Activated naive CD4-positive, alpha-beta T cell treated with anti-CD3 and anti-CD28 coated beads, Interleukin-2, amount 10 ng/mL, durations not matched to agents 7 days and 5 days (primary cell): ENCODE measurements around the gene BICC1.

Experiments used
- CTCF ChIA-PET: fragments of 350-600 bp; sonication (Branson Sonifier 250); formaldehyde crosslinking; loops from one replicate; lab custom pipeline; 2021; ENCODE audit warnings: antibody characterized with exemption; lab: Charles Lee
- DNase-seq: peaks from one replicate; pipeline ENCODE4 v3.0.0-alpha.2; 2020
- H3K27ac Mint-ChIP-seq: one replicate; pipeline ENCODE4 v1.8.0; 2021; ENCODE audit warnings: mild to moderate bottlenecking, moderate library complexity, mixed read lengths
- H3K27me3 Mint-ChIP-seq: one replicate; pipeline ENCODE4 v1.8.0; 2021; ENCODE audit warnings: mild to moderate bottlenecking, mixed read lengths
- H3K36me3 Mint-ChIP-seq: one replicate; pipeline ENCODE4 v1.8.0; 2021; ENCODE audit warnings: mixed read lengths
- H3K4me1 Mint-ChIP-seq: one replicate; pipeline ENCODE4 v1.8.0; 2021; ENCODE audit warnings: mixed read lengths
- H3K4me3 Mint-ChIP-seq: one replicate; pipeline ENCODE4 v1.8.0; 2021; ENCODE audit warnings: mild to moderate bottlenecking, moderate library complexity, mixed read lengths
- H3K9me3 Mint-ChIP-seq: one replicate; pipeline ENCODE4 v1.8.0; 2021; ENCODE audit warnings: mixed read lengths

BICC1 gene

GRCh38 chr10:58535311-58535710 is 22.6 kb downstream of the BICC1 start:
- Mint-ChIP-seq H3K27ac (no peak overlapping the region), H3K9me3 (peaks cover 6% of the 10 kb centered on the region), H3K36me3 (no peaks in the 10 kb centered on the region), H3K4me1 (no peaks in the 10 kb centered on the region), H3K4me3 (no peak overlapping the region), H3K27me3 (no peaks in the 10 kb centered on the region)
- CTCF ChIA-PET: interaction anchor here (0.5 kb wide), 1 partner anchor 193 kb away, joined by 3 read pairs; no protein-coding TSS in a partner anchor
- DNase-seq: no peak

GRCh38 chr10:58543141-58543540 is 30.5 kb downstream of the BICC1 start:
- H3K4me3 Mint-ChIP-seq: no peak overlapping the region
- no peak overlapping the region for H3K27ac Mint-ChIP-seq
- H3K4me1 Mint-ChIP-seq: no peaks in the 10 kb centered on the region
- H3K9me3 Mint-ChIP-seq: no peaks in the 10 kb centered on the region
- DNase-seq: no peak
- CTCF ChIA-PET: no interaction called here
- no peaks in the 10 kb centered on the region for H3K36me3 Mint-ChIP-seq
- H3K27me3 Mint-ChIP-seq: no peaks in the 10 kb centered on the region

- DNase-seq: no peak
- Mint-ChIP-seq H3K4me3 (no peak overlapping the region), H3K27me3 (no peaks in the 10 kb centered on the region), H3K9me3 (no peaks in the 10 kb centered on the region), H3K36me3 (no peaks in the 10 kb centered on the region), H3K27ac (no peak overlapping the region), H3K4me1 (no peaks in the 10 kb centered on the region)
- CTCF ChIA-PET: no interaction called here
Measured at GRCh38 chr10:58544135-58544534, 31.5 kb downstream of the BICC1 start.

- H3K4me3 Mint-ChIP-seq: no peak overlapping the region
- DNase-seq: no peak
- CTCF ChIA-PET: no interaction called here
- H3K4me1 Mint-ChIP-seq: no peaks in the 10 kb centered on the region
- H3K9me3 Mint-ChIP-seq: no peaks in the 10 kb centered on the region
- no peaks in the 10 kb centered on the region for H3K36me3 Mint-ChIP-seq
- no peaks in the 10 kb centered on the region for H3K27me3 Mint-ChIP-seq
- H3K27ac Mint-ChIP-seq: no peak overlapping the region
Measured at GRCh38 chr10:58545427-58545826, 32.8 kb downstream of the BICC1 start.

- Mint-ChIP-seq H3K4me3 (no peak overlapping the region), H3K27ac (no peak overlapping the region), H3K9me3 (no peaks in the 10 kb centered on the region), H3K36me3 (no peaks in the 10 kb centered on the region), H3K4me1 (no peaks in the 10 kb centered on the region), H3K27me3 (no peaks in the 10 kb centered on the region)
- CTCF ChIA-PET: no interaction called here
- DNase-seq: no peak
Measured at GRCh38 chr10:58546137-58546536, 33.5 kb downstream of the BICC1 start.

GRCh38 chr10:58546722-58547445 is 34.2 kb downstream of the BICC1 start:
- no peaks in the 10 kb centered on the region for H3K9me3 Mint-ChIP-seq
- CTCF ChIA-PET: no interaction called here
- no peaks in the 10 kb centered on the region for H3K4me1 Mint-ChIP-seq
- H3K27ac Mint-ChIP-seq: no peak overlapping the region
- no peaks in the 10 kb centered on the region for H3K27me3 Mint-ChIP-seq
- no peak for DNase-seq
- no peak overlapping the region for H3K4me3 Mint-ChIP-seq
- H3K36me3 Mint-ChIP-seq: no peaks in the 10 kb centered on the region

- no peaks in the 10 kb centered on the region for H3K9me3 Mint-ChIP-seq
- no peaks in the 10 kb centered on the region for H3K36me3 Mint-ChIP-seq
- H3K4me1 Mint-ChIP-seq: no peaks in the 10 kb centered on the region
- CTCF ChIA-PET: no interaction called here
- H3K4me3 Mint-ChIP-seq: no peak overlapping the region
- DNase-seq: no peak
- H3K27ac Mint-ChIP-seq: no peak overlapping the region
- H3K27me3 Mint-ChIP-seq: no peaks in the 10 kb centered on the region
Measured at GRCh38 chr10:58547963-58548362, 35.3 kb downstream of the BICC1 start.

GRCh38 chr10:58554316-58554715 is 41.6 kb downstream of the BICC1 start:
- no peak overlapping the region for H3K4me3 Mint-ChIP-seq
- no peaks in the 10 kb centered on the region for H3K4me1 Mint-ChIP-seq
- CTCF ChIA-PET: no interaction called here
- peaks cover 5% of the 10 kb centered on the region for H3K9me3 Mint-ChIP-seq
- no peak overlapping the region for H3K27ac Mint-ChIP-seq
- H3K27me3 Mint-ChIP-seq: no peaks in the 10 kb centered on the region
- no peaks in the 10 kb centered on the region for H3K36me3 Mint-ChIP-seq
- DNase-seq: no peak

- no peak overlapping the region for H3K4me3 Mint-ChIP-seq
- no peak overlapping the region for H3K27ac Mint-ChIP-seq
- H3K9me3 Mint-ChIP-seq: peaks cover 5% of the 10 kb centered on the region
- H3K36me3 Mint-ChIP-seq: no peaks in the 10 kb centered on the region
- no peak for DNase-seq
- no peaks in the 10 kb centered on the region for H3K27me3 Mint-ChIP-seq
- H3K4me1 Mint-ChIP-seq: no peaks in the 10 kb centered on the region
- CTCF ChIA-PET: no interaction called here
Measured at GRCh38 chr10:58555170-58555929, 42.7 kb downstream of the BICC1 start.

GRCh38 chr10:58555930-58556311 is 43.2 kb downstream of the BICC1 start:
- no peak overlapping the region for H3K27ac Mint-ChIP-seq
- H3K4me3 Mint-ChIP-seq: no peak overlapping the region
- no peaks in the 10 kb centered on the region for H3K27me3 Mint-ChIP-seq
- CTCF ChIA-PET: no interaction called here
- H3K9me3 Mint-ChIP-seq: peaks cover 5% of the 10 kb centered on the region
- H3K36me3 Mint-ChIP-seq: no peaks in the 10 kb centered on the region
- no peaks in the 10 kb centered on the region for H3K4me1 Mint-ChIP-seq
- DNase-seq: no peak

- no peak for DNase-seq
- no peaks in the 10 kb centered on the region for H3K36me3 Mint-ChIP-seq
- CTCF ChIA-PET: no interaction called here
- H3K9me3 Mint-ChIP-seq: peaks cover 7% of the 10 kb centered on the region
- no peaks in the 10 kb centered on the region for H3K27me3 Mint-ChIP-seq
- H3K27ac Mint-ChIP-seq: no peak overlapping the region
- H3K4me3 Mint-ChIP-seq: no peak overlapping the region
- no peaks in the 10 kb centered on the region for H3K4me1 Mint-ChIP-seq
Measured at GRCh38 chr10:58556516-58557165, 44.0 kb downstream of the BICC1 start.

- Mint-ChIP-seq H3K4me3 (no peak overlapping the region), H3K36me3 (no peaks in the 10 kb centered on the region), H3K27ac (no peak overlapping the region), H3K9me3 (peaks cover 10% of the 10 kb centered on the region), H3K4me1 (no peaks in the 10 kb centered on the region), H3K27me3 (no peaks in the 10 kb centered on the region)
- DNase-seq: no peak
- CTCF ChIA-PET: no interaction called here
Measured at GRCh38 chr10:58557714-58558113, 45.0 kb downstream of the BICC1 start.

- no peaks in the 10 kb centered on the region for H3K27me3 Mint-ChIP-seq
- CTCF ChIA-PET: no interaction called here
- DNase-seq: no peak
Measured at GRCh38 chr10:58560068-58560467, 47.4 kb downstream of the BICC1 start.

GRCh38 chr10:58565271-58565670 is 52.6 kb downstream of the BICC1 start:
- Mint-ChIP-seq H3K36me3 (no peaks in the 10 kb centered on the region), H3K4me1 (no peaks in the 10 kb centered on the region), H3K4me3 (no peak overlapping the region), H3K27ac (no peak overlapping the region), H3K9me3 (peaks cover 5% of the 10 kb centered on the region), H3K27me3 (no peaks in the 10 kb centered on the region)
- CTCF ChIA-PET: no interaction called here
- no peak for DNase-seq

More at GRCh38 chr10:58560068-58560467, 47.4 kb downstream of the BICC1 start:
- Mint-ChIP-seq H3K27ac (no peak overlapping the region), H3K4me1 (no peaks in the 10 kb centered on the region), H3K36me3 (no peaks in the 10 kb centered on the region), H3K9me3 (peaks cover 10% of the 10 kb centered on the region), H3K4me3 (no peak overlapping the region)

- no peaks in the 10 kb centered on the region for H3K36me3 Mint-ChIP-seq
- no peak for DNase-seq
- no peak overlapping the region for H3K4me3 Mint-ChIP-seq
- no peak overlapping the region for H3K27ac Mint-ChIP-seq
- H3K27me3 Mint-ChIP-seq: no peaks in the 10 kb centered on the region
- no peaks in the 10 kb centered on the region for H3K4me1 Mint-ChIP-seq
- peaks cover 4% of the 10 kb centered on the region for H3K9me3 Mint-ChIP-seq
- CTCF ChIA-PET: no interaction called here
Measured at GRCh38 chr10:58567652-58568051, 55.0 kb downstream of the BICC1 start.
